MM.1S (cell line): ENCODE measurements around the gene VAX1.

Experiments used
- CTCF ChIP-seq: fragments of 300-600 bp; sonication (generic); IDR thresholded peaks from 2 replicates; pipeline ENCODE4 v1.5.1; 2016; ENCODE audit warnings: antibody characterized with exemption, low read length, mixed read lengths
- EZH2 ChIP-seq: fragments of 300-600 bp; sonication (generic); optimal IDR thresholded peaks from 2 replicates; pipeline ENCODE3; 2017; ENCODE audit warnings: low read depth, mild to moderate bottlenecking, antibody characterized with exemption, low read length, mixed read lengths
- EZH2phosphoT487 ChIP-seq: fragments of 300-600 bp; sonication (generic); IDR thresholded peaks from 2 replicates; pipeline ENCODE4 v1.6.1; 2018; ENCODE audit warnings: antibody characterized with exemption, low read length

GRCh38 chr10:117175215-117175900 is 37.3 kb upstream of the VAX1 start:
- TF ChIP-seq EZH2 = no peak
- no peak for TF ChIP-seq CTCF
- TF ChIP-seq EZH2phosphoT487 = no peak
